SIG-M5 treated with dmso at 0.1 percent for 504 hours (cell line): ENCODE measurements around the gene ALKBH1.

ENCODE experiments used
- DNase-seq: peaks from one replicate; lab custom pipeline; 2025; ENCODE audit not compliant: unreplicated experiment; lab: John Stamatoyannopoulos, UW

ALKBH1 gene

DNA sequence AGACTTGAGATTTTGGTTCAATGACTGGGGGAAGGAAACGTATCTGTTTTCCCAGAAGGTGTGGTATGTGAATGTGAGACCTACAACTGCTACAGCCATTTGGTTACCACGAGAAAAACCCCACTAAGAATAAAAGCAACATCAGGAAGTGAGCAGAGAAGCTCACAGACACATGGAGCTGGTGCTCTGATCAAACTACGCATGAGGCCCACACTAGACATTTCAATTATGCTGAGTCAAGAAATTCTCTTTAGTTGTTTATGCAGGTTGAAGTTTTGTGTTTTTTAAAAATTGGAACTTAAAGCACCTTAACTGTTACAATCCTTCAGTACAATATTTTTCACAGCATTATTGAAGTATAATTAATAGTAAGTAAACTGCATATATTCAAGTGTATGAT is 82.5 kb downstream of the ALKBH1 start:
- DNase-seq: no peak

DNA sequence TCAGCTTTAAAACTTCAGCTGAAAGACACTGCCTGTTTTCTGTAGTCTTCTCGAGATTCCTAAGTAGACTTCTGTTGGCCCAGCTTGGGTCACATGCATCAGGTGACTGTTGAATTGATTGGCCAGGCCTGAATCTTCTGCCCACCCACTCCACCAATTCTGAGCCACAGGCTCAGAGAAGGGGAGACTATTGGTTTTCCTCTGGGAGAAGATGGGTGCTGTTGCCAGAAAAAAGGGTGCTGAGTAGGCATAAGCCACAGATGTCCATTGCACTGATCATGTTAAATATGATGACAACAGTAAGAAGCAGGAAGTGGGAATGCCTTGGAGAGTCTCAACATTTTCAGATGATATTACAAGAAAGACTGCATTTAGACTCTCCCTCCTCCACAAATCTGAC is 84.6 kb downstream of the ALKBH1 start:
- DNase-seq: no peak
